ENCODE results near the gene ANKH.

DNA sequence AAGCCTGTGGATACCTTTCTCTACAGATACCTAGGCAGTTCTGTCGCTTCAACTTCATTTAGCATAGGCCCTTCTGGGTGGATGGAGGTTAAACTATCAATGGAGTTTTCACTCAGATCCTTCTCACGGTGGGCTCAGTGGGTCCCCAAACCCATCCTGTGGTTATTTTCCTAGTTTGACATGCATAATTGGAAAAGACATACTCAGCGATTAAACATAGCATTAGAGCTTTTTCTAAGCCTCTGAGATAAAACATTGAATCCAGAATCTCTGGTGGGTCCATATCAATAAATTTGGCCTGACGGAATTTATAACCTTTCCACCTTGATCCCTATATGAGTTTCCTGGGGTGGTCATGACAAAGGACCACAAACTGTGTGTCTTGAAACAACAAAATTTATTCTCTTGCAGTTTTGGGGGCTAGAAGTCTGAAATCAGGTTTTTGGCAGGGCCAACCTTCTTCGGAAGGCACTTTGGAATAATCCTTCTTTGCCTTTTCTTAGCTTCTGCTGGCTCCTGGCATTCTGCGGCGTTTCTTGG lies 208.8 kb downstream of the ANKH start:
- TF ChIP-seq, protein P1, sequence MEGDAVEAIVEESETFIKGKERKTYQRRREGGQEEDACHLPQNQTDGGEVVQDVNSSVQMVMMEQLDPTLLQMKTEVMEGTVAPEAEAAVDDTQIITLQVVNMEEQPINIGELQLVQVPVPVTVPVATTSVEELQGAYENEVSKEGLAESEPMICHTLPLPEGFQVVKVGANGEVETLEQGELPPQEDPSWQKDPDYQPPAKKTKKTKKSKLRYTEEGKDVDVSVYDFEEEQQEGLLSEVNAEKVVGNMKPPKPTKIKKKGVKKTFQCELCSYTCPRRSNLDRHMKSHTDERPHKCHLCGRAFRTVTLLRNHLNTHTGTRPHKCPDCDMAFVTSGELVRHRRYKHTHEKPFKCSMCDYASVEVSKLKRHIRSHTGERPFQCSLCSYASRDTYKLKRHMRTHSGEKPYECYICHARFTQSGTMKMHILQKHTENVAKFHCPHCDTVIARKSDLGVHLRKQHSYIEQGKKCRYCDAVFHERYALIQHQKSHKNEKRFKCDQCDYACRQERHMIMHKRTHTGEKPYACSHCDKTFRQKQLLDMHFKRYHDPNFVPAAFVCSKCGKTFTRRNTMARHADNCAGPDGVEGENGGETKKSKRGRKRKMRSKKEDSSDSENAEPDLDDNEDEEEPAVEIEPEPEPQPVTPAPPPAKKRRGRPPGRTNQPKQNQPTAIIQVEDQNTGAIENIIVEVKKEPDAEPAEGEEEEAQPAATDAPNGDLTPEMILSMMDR (IDR thresholded peaks at IDR 0.05; ENCODE audit: poor library complexity), result no peak
- TF ChIP-seq EZH2 (IDR thresholded peaks at IDR 0.05; ENCODE audit: borderline replicate concordance), result no peak
